Activated effector memory CD4-positive, alpha-beta T cell treated with anti-CD3 and anti-CD28 coated beads, Interleukin-2, amount 50 U/mL, for 16 hours (primary cell): ENCODE data around the gene HIPK2.

Experiments used
- DNase-seq: peaks from one replicate; pipeline ENCODE4 v3.0.0-alpha.2; 2020

Gene HIPK2

DNA sequence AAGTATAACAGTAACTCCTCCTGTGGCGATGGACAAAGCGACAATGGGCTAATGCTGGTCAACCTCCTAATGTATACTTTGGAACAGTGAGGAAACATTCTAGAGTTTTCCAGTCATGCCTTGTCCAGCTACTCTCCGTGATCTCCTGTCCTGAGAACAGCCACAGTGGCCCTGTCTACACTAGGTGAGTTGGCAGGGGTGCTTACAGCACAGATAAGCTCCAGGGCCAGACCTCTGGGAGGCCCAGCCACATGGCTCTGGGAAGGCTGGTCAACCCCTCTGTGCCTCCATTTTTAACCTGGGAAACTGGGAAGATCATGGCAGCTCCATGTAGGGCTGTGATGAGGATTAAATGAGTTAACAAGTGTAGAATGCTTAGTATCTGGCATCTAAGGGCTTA is 197.4 kb downstream of the HIPK2 start:
- no peak for DNase-seq

DNA sequence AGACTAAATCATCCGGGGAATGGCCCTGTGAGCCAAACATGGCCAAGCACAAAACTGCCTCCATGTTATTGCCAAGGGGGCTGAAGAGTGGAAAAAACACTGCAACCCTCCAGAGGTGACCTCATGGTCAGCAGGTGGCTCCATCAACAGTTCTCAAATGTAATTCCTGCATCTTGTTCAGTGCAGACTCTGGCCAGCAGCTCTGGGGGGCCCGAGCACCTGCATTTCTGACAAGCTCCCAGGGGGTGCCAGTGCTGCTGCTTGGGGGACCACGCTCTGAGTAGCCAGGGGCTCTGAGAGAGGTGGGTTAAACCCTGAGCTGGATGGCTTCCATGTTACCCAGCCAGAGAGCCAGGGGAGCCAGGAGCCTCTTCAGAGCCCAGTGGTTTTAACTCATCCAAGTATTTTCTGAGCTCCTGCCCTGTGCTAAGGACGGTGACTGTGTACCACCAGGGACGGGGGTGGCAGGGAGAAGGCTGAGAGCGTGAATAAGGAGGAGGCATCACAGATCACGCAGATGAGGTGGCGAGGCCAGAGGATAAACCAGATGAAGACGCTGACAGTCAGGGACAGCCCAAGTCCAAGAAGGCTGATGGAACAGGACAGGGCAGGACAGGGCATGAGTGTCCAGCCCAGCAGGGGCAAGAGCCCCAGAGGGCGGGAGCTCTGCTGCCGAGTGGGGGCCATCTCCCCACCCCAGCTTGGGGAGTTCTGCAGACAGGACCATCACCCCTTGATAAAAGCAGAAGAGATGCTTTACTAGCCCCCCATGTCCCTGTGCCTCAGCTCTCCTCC is 201.4 kb downstream of the HIPK2 start:
- DNase-seq, result no peak

DNA sequence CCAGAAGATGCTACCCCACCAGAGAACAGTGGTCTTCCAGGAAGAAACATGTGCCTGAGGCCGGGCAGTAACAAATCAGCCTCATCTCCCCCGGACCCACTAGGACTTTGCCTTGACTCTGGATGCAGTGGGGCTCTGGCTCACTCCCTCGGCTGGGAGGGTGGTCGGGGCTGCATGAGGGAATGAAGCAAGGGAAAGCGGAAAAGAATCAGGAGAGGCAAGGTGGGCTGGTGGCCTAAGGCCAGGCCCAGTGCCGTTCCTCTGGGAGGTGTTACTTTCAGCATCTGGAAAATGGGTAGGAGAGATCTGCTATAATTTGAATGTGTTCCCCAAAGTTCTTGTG is 202.5 kb downstream of the HIPK2 start:
- no peak for DNase-seq

DNA sequence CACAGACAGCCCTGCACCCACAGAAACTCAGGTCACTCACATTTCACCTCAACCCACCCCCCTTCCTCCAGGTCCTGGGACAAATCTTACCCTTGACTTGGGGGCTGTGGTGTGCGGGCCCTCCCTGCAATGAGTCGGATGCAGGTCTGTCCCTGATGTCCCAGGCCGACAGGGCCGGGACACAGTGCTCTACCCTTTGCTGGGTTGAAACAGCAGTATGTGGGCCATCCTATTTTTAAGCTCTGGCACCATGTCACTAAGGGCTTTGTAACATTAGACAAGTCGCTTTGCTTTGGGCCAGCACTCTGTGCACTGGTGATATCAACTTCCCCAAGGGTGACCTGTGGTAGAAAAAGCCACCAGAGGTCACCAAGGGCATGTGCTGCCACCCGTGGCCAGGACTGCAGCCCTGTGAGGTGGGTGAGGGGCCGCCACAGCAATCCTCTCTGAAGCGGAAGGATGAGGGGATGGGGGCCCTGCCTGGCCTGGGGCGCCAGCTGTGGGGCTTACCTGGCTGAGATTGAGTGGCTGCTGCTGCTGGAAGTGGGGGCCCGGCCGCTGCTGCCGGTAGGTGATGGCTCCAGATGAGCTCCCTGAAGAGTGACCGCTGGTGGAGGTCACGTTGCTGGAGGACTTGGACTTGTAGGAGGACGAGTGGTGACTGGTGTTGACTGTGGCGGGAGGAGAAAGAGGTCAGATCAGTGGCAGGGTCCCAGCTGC is 203.0 kb downstream of the HIPK2 start:
- no peak for DNase-seq

DNA sequence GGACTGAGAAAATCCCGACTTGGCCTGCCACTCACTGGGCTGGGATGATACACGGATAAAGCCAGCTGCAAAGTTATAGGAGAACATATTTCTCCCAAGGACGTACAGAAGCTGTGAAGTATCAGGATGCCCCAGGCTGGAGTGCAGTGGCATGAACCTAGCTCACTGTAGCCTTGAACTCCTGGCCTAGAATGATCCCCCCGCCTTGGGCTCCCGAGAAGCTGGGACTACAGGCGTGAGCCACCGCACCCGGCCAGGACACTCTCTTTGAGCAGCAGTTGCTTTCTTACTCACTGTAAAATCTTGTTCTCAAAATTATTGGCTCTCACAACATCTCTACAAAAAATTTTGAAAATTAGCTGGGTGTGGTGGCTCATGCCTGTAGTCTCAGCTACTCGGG is 203.9 kb downstream of the HIPK2 start:
- no peak for DNase-seq

DNA sequence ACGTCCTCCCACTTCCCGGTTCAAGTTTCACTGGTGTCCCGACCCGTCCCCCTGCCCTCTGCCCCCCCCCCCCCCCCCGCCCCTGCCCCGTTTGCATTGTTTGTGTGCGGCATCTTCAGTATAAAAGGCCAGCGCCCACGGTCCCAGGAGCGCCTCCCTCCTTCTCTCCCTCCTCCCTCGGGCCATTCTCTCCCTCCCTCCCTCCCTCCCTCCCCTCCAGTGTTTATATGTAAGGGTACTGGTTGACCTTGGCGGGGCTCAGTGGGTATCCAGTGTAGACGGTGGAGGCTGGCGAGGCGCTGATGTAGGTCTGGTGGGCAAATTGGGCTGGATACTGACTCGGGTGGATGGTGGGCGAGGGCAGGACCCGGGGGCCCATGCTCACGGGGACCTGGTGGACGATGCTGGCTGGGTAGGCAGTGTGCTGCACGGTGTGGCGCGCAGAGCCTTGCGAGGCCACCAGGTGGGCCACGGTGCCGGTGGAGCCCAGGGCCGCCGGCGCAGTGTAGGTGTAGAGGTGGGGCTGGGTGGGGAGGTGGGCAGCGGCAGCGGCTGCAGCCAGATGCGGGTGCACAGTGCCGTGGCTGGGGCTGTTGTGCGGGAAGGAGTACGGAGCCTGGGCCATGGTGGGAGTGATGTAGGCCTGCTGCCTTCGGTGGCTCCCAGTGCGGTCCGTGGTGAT is 205.0 kb downstream of the HIPK2 start:
- no peak for DNase-seq

DNA sequence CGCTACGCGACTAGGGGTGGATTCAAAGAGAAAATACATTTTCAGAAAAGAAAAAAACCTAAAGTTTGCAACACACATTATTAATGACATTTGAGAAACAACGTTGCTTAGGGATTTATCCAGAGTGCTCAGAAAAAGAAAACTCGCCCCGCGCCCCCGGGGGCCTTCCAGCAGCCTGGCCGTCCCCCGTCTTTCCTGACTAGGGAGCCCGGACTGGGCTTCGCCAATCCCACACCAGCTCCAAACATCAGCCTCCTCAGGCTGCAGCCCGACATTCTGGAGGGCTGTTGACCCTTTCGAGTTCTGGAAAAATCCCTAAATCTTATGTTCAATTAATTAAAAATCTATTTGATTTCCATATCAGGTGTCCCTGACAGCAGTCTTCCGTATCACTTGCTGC is 205.7 kb downstream of the HIPK2 start:
- no peak for DNase-seq

DNA sequence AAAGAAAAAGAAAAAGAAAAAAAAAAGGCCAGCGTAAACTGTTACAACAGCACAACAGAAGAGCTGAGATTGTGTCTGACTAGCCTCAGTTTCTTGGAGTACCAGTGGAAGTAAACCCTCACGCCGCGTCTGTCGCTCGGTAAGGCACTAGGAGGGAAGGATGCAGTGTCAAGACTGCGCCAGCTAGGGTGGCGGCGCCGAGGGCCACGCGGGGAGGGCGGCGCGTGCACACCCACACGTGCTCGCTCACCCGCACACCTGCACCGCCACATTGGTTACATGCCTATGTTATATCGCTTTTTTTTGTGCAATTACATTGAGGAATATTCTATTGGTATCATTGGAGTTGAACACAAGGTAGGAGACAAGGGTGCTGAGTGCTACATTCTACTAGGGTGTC is 206.1 kb downstream of the HIPK2 start:
- no peak for DNase-seq

DNA sequence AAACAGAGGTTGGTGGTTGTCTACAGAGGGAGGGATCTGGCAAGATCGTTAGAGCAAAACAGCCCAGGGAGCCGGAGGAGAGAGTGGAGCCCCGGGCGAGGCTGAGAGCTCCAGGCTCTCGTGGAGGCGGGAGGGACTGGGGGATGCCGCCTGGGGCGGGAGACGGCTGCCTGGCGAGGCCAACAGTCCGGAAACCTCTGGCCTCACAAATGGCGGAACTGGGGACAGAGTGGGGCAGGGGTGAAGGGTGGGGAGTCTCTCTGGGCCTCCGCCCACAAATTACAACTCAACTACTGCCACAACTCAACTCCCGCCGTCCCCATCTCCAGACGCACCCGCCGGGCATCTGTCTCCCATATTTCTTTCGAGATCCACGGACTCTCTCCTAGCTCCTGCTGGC is 206.6 kb downstream of the HIPK2 start:
- no peak for DNase-seq

DNA sequence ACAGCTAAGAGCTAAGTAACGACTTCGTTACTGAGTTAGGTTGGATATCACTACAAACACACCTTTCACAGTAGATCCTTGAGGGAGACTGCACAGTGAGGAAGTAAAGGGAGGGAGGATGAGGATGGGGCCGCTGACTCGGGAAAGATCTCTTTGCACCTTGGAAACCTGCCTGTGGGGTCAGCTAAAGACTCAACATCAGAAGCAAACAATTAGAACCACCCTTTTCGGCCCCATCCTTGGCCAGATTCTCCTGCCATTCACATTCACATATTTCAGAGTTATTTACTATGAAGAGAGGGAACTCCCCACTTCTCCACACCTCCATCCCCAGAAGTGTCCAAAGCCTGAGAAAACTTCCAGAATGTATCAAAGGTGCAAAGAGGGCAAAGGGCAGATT is 207.2 kb downstream of the HIPK2 start:
- no peak for DNase-seq

DNA sequence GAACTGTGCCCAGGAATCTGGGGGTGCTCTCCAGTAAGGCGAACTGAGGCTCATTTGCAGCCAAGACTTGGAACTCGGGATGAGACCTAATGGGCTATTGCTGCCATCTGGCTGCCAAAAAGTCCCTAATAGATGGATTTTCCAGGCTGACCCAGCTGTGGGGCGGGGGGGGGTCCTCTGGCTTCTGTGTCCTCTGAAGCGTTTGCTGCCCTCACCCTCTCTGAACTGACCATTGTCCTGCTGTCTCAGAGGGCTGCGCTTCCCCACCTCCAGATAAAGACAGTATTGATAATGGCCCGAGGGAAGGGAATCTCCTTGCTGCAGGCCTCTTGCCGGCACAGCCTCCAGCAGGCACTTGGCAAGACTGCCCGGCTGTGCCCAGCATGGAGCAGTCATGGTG is 207.7 kb downstream of the HIPK2 start:
- no peak for DNase-seq

DNA sequence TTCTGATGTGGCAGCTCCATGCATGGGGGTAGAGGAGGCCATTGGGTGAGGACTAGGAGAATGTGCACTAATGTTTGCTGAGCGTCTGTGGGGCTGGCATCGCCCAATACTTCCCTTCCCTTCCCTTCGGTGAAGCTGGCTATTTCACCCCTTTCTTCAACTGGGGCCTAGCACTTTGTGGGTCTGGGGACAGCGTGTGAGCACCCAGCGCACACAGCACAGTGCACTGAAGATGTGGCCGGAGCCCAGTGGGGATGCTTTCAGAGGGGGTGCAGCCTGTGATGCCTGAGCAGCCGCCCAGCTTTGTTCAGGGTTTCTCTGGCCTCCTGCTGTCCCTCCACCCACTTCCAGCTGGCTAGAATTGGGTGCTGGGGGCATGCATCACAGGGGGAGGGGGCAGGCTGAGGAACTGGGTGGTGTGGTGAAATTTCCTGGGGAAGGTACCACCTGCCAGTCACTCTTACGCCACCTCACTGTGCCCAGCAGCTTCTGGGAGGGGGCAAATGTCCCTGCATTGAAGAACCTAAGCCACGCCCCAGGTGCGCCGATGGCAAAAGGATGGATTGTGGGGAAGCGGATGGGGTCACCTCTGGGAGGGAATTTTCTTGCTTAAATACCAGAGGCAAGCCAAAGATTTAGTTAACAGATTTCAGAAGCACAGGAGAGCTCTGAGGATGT is 208.8 kb downstream of the HIPK2 start:
- no peak for DNase-seq

DNA sequence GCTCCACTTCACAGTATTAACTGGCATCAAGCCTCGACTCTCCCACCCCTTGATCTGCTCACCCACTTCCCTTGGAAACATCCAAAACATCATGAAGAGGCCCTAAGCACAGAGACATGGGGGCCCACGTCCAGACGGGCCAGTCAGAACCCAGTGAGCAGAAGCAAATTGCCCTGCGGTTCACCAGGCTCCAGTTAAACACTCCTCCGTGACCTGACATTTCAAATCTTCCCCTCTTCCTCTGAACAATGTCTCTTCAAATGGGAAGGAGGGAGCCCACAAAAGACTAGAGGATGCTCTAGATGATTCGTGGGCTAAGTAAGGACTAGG is 209.5 kb downstream of the HIPK2 start:
- DNase-seq, result no peak

DNA sequence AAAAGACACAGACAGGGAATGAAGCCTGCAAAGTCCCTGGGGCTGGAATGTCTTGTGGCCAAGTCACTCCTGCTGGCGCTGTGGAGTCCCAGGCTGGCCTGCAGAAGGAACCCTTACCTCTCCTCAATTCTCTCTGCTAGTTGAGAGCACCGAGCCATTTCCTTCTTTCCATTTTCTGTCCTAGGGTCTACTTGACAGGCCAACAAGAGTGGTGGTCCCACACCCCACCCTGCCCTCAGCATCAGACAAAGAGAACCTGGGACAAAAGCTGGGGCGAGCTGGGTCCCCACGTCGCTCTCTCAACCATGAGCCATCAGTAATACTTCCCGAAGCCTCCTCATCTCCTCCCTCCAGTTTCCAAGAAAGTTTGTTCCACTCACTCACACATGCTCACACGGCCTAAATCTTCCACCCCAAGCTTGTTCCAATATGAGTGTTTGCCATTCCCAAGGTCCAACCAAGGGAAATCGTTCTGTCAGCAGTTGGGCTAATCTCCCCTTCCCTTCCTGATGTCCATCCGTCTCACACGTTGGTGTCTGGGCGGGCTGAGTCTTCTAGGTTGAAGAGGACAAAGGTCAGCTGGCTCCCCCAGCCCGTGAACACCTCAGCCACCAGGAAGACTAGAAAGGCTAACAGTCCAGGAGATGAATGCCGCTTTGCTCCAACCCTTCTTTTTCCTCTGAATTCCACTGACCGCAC is 210.0 kb downstream of the HIPK2 start:
- no peak for DNase-seq

DNA sequence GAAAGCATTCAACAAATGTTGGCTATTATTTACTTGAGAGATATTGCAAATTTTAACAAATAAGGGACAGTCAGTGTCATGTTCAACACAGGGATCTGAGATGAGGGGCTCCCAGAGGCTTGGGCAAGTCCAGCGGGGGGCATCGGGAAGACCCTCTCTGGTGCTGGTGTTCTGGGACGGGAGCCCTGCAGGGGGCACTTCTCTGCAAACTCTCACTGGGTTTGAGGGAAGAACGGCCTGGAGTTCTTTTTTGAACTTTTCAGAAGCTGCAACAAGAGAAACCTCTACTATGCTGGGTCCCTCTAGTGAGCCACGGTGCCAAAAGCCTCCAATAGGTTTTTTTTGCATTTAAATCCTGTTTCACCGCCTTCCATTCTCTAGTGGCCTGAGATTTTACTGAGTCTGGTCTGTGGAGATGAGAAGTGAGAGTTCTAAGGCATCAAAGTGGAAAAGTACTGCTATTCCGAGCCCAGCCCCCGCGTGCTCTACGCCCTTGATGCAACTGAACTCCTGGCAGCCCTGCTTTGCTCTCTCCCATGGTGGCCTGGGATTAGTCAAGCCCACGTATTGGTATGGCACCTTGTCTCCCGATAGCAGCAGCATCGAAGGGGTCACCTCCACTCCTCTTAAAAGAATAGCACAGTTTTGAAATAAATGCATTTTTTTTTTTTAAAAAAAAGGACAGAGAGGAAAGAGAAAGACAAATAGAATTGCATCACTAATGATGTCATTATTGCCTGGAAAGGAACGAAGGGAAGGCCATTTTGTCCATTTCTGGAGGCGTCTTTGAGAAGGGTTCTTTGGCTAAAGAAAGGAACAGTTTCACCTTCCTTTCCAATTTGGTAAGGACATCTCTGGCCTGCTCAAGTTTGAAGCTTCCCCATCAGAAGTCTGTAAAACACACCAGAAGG is 210.8 kb downstream of the HIPK2 start:
- peak; percentile 31 for DNase-seq

DNA sequence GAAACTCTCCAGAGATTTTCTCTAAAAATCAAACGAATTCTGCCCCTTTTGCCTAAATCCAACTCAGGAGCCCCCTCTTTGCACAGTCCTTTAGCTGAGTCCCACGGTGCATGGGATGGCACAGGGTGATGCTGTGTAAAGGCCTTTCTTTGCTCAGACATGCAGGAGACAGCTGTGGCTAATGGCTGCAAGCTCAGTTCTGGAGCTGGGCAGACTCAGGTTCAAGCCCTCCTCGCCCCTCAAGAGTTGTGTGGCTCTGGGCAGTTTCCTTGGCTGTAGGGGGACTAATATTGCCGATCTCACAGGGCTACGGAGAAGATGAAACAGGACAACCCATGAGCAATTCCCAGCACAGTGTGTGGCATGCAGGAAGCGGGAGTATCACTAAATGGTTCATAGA is 211.7 kb downstream of the HIPK2 start:
- DNase-seq, result no peak

DNA sequence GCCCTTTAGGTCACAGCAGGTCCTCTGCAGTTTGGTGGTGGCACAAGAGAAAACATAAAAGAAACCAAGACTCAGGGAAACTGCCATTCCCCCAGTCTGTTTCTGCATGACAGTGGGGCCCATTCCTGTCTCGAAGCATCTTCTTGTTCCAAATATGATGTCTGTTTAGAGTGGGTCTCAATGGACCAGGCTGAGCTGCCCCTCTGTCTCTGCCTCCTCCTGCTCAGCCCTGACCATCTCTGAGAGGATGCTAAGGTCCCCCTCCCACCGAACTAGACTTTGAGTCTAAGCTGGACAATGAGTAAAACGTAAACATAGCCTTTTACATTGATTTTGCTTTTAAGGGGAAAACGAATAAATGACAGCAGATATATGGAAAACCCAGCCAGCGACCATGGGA is 213.9 kb downstream of the HIPK2 start:
- peak; percentile 27 for DNase-seq

DNA sequence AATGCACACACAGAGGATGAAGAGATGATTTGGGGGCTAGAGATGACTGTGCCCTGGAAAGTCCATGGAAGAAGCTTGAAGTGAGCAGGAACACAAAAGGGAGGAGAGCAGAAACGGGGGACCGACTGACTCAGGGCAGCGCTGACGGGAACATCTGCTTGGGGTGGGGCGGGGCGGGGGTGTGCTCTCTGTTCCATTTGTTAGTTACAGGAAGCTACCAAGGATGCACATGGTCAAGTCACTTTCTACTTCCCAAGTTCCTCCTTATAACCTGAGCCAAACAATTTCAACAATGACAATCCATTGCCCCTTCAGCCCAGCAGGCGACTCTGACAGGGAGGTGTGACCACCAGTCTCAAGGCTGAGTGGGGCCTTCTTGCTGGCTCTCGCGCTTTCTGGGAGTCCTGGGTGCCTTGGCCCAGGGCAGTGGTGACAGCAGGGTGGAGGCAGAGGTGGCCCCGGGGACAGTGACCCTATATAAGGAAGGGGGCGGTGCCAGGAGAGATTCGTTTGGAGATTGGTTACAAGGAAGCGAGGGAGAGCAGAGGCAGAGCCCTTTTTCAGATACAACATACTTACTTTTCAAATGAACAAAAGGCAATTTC is 214.7 kb downstream of the HIPK2 start:
- DNase-seq, result no peak

DNA sequence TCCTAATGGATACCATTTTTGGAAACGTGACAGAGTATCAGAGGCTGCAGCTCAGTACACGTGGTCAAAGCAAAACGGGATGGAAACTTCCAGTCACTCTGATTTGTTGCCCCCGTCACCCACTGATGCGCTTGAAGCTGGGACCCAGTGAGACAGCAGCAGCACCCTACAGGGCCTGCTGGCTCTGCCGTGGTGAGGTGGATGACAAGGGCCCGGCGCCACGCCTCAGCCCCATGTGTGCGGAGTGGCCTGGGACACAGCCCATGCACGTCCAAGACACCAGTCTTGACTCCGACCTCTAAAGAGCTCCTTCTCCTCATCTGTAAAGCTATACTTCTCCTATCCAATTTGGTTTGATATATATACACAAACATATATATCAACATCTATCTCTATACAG is 215.3 kb downstream of the HIPK2 start:
- DNase-seq, result no peak

DNA sequence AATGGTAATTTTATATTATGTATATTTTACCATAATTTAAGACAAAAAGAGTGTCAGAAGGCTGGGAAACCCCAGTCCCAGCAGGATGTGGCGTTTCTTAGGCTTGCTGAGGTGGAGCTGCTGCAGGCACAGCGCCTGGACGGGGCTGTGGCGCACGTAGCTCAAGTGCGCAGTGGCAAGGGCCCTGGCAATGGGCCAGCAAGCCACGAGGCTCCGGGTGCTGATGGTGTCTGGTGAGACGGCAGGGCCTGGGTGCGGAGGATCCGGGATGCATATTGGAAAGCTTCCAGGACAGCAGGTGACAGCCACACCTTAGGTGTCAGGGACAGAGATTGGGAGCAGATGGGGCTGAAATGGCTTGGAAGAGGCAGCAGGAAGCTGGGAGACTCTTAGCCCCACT is 217.1 kb downstream of the HIPK2 start:
- peak; percentile 53 for DNase-seq

DNA sequence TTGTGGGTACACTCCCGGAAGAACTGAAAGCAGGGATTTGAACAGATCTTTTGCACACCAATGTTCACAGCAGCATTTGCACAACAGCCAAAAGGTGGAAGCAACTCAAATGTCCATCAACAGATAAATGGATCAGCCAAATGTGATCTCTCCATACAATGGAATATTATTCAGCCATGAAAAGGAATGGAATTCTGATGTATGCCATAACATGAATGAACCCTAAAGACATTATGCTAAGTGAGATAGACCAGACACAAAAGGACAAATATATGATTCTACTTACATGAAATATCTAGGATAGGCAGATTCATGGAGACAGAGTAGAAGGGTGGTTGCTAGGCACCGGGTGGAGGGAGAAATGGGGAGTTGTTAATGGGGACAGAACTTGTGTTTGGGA is 217.6 kb downstream of the HIPK2 start:
- DNase-seq, result no peak
